Measurements from ENCODE around the gene TMEM87B.
"Not testable (repeated sequence)": the region's sequence is repeated elsewhere in the genome, so short reads cannot be mapped to it uniquely, and the experiment has no call there.

The TMEM87B gene

GRCh38 chr2:112074506-112074905 is 19.4 kb downstream of the TMEM87B start:
- no peak for DNase-seq

- no peak for DNase-seq
Observed at GRCh38 chr2:112075490-112076260, 20.6 kb downstream of the TMEM87B start.

GRCh38 chr2:112077814-112078213 is 22.7 kb downstream of the TMEM87B start:
- DNase-seq: no peak

- DNase-seq: no peak
Observed at GRCh38 chr2:112081262-112081661, 26.2 kb downstream of the TMEM87B start.

GRCh38 chr2:112084689-112085374 is 29.8 kb downstream of the TMEM87B start:
- no peak for DNase-seq

GRCh38 chr2:112085375-112085730 is 30.3 kb downstream of the TMEM87B start:
- no peak for DNase-seq

- no peak for DNase-seq
Observed at GRCh38 chr2:112085916-112086669, 31.0 kb downstream of the TMEM87B start.

GRCh38 chr2:112087346-112088020 is 32.4 kb downstream of the TMEM87B start:
- DNase-seq: no peak

GRCh38 chr2:112089375-112089774 is 34.3 kb downstream of the TMEM87B start:
- no peak for DNase-seq

GRCh38 chr2:112092286-112093041 is 37.4 kb downstream of the TMEM87B start:
- DNase-seq: no peak

- no peak for DNase-seq
Observed at GRCh38 chr2:112093216-112093615, 38.1 kb downstream of the TMEM87B start.

GRCh38 chr2:112095681-112096080 is 40.6 kb downstream of the TMEM87B start:
- DNase-seq: no peak

- no peak for DNase-seq
Observed at GRCh38 chr2:112096098-112096497, 41.0 kb downstream of the TMEM87B start.

GRCh38 chr2:112108178-112108832 is 53.2 kb downstream of the TMEM87B start:
- no peak for DNase-seq

GRCh38 chr2:112109278-112109677 is 54.2 kb downstream of the TMEM87B start:
- no peak for DNase-seq

GRCh38 chr2:112110966-112111365 is 55.9 kb downstream of the TMEM87B start:
- DNase-seq: no peak

GRCh38 chr2:112113354-112113753 is 58.3 kb downstream of the TMEM87B start:
- DNase-seq: not testable (repeated sequence)

GRCh38 chr2:112118148-112118547 is 63.1 kb downstream of the TMEM87B start:
- no peak for DNase-seq

GRCh38 chr2:112121682-112122254 is 66.7 kb downstream of the TMEM87B start:
- peak; percentile 65 for DNase-seq

- DNase-seq: no peak
Observed at GRCh38 chr2:112129060-112129459, 74.0 kb downstream of the TMEM87B start.

- no peak for DNase-seq
Observed at GRCh38 chr2:112133344-112133743, 78.3 kb downstream of the TMEM87B start.
